IMR-90 (cell line): ENCODE data around the gene RRP1B.

Experiments used
- CTCF ChIP-seq: conservative IDR thresholded peaks from 2 replicates; pipeline ENCODE4 v1.5.1; 2012; ENCODE audit warnings: mild to moderate bottlenecking, low read depth, low read length, improper control_type of control experiment
- FOS ChIP-seq: fragments of 150-350 bp; IDR thresholded peaks from 2 replicates; pipeline ENCODE4 v1.6.1; 2016; ENCODE audit warnings: low read depth, low read length
- MAFK ChIP-seq: IDR thresholded peaks from 2 replicates; pipeline ENCODE4 v1.6.1; 2012; ENCODE audit warnings: low read depth, low read length, improper control_type of control experiment
- MAZ ChIP-seq: IDR thresholded peaks from 2 replicates; pipeline ENCODE4 v1.6.1; 2012; ENCODE audit warnings: low read depth, mild to moderate bottlenecking, low read length, improper control_type of control experiment, moderate library complexity, borderline replicate concordance
- NFE2L2 ChIP-seq: fragments of 150-350 bp; IDR thresholded peaks from 2 replicates; pipeline ENCODE4 v1.6.1; 2016; ENCODE audit warnings: low read depth, mild to moderate bottlenecking, low read length
- POLR2A ChIP-seq: IDR thresholded peaks from 2 replicates; pipeline ENCODE4 v1.6.1; 2012; ENCODE audit warnings: mild to moderate bottlenecking, low read depth, low read length
- RCOR1 ChIP-seq: IDR thresholded peaks from 2 replicates; pipeline ENCODE4 v1.6.1; 2012; ENCODE audit warnings: mild to moderate bottlenecking, low read length, improper control_type of control experiment; ENCODE audit not compliant: insufficient replicate concordance
- RFX5 ChIP-seq: IDR thresholded peaks from 2 replicates; pipeline ENCODE4 v1.8.0; 2012; ENCODE audit warnings: low read depth, mild to moderate bottlenecking, low read length, moderate library complexity
- SMC3 ChIP-seq: fragments of 150-350 bp; IDR thresholded peaks from 2 replicates; pipeline ENCODE4 v1.6.1; 2016; ENCODE audit warnings: low read depth, mild to moderate bottlenecking, antibody characterized with exemption, low read length, moderate library complexity
- USF2 ChIP-seq: fragments of 150-350 bp; IDR thresholded peaks from 2 replicates; pipeline ENCODE4 v1.6.1; 2017; ENCODE audit warnings: mild to moderate bottlenecking, antibody characterized with exemption, low read length, low read depth

- TF ChIP-seq POLR2A (no peak), SMC3 (no peak), CTCF (no peak), NFE2L2 (no peak), FOS (no peak), MAFK (no peak), USF2 (no peak), MAZ (no peak), RCOR1 (no peak), RFX5 (no peak)
Measured at GRCh38 chr21:43662286-43662685, 2.9 kb downstream of the RRP1B start.
